Measurements from ENCODE around the gene RABGAP1.

RABGAP1 gene

GRCh38 chr9:122930541-122931225 lies 10.1 kb upstream of the RABGAP1 start:
- ChIA-PET POLR2A (interaction anchor here (1.1 to 1.6 kb wide), 3 partner anchors 10 to 18 kb away, joined by 4 to 8 read pairs (median 5); partner anchors contain the start of genes RABGAP1 and ZBTB6), CTCF (interaction anchor here (1.1 to 2.6 kb wide), 7 partner anchors 10 to 424 kb away, joined by 3 to 11 read pairs (median 5); partner anchors contain the start of genes RABGAP1 and ZBTB6)
- no peak for DNase-seq (ENCODE audit: extremely low spot score)
- no peak for TF ChIP-seq CTCF (IDR thresholded peaks at IDR 0.05; ENCODE audit: control extremely low read depth, extremely low read depth, low read depth, missing control alignments)

- ChIA-PET POLR2A (interaction anchor here (1.2 to 1.6 kb wide), 2 partner anchors 10 to 19 kb away, joined by 4 to 8 read pairs; partner anchors contain the start of genes RABGAP1 and ZBTB6), CTCF (interaction anchor here (1.5 to 1.6 kb wide), 2 partner anchors 9 to 15 kb away, joined by 3 to 4 read pairs; partner anchors contain the start of gene RABGAP1)
- DNase-seq (ENCODE audit: extremely low spot score), result peak; percentile 95
- no peak for TF ChIP-seq CTCF (IDR thresholded peaks at IDR 0.05; ENCODE audit: control extremely low read depth, extremely low read depth, low read depth, missing control alignments)
Measured at GRCh38 chr9:122931226-122932121, 9.3 kb upstream of the RABGAP1 start, which contains the start of gene ZBTB26. ZBTB26 (minus strand) TSS chr9:122931512; CDS start chr9:122919934, 11,578 bp downstream.

- no peak for TF ChIP-seq CTCF (IDR thresholded peaks at IDR 0.05; ENCODE audit: control extremely low read depth, extremely low read depth, low read depth, missing control alignments)
- ChIA-PET POLR2A (no interaction called here), CTCF (interaction anchor here (0.7 kb wide), 1 partner anchor 9 kb away, joined by 3 read pairs; no protein-coding TSS in a partner anchor)
- DNase-seq (ENCODE audit: extremely low spot score), result no peak
Measured at GRCh38 chr9:122936464-122936863, 4.4 kb upstream of the RABGAP1 start.

- DNase-seq (ENCODE audit: extremely low spot score), result no peak
- CTCF ChIA-PET, result interaction anchor here (0.7 kb wide), 1 partner anchor 9 kb away, joined by 3 read pairs; no protein-coding TSS in a partner anchor
Measured at GRCh38 chr9:122936883-122937282, 3.9 kb upstream of the RABGAP1 start.

GRCh38 chr9:122939601-122940000 lies 1.2 kb upstream of the RABGAP1 start:
- no peak for TF ChIP-seq CTCF (IDR thresholded peaks at IDR 0.05; ENCODE audit: control extremely low read depth, extremely low read depth, low read depth, missing control alignments)
- no peak for DNase-seq (ENCODE audit: extremely low spot score)
- POLR2A ChIA-PET, result no interaction called here
- CTCF ChIA-PET, result interaction anchor here (1.4 kb wide), 1 partner anchor 10 kb away, joined by 5 read pairs; no protein-coding TSS in a partner anchor

More at GRCh38 chr9:122936883-122937282, 3.9 kb upstream of the RABGAP1 start:
- POLR2A ChIA-PET, result no interaction called here
- TF ChIP-seq CTCF (IDR thresholded peaks at IDR 0.05; ENCODE audit: control extremely low read depth, extremely low read depth, low read depth, missing control alignments), result no peak

GRCh38 chr9:122940454-122940748 lies 419 bp upstream of the RABGAP1 start:
- no peak for TF ChIP-seq CTCF (IDR thresholded peaks at IDR 0.05; ENCODE audit: control extremely low read depth, extremely low read depth, low read depth, missing control alignments)
- no peak for DNase-seq (ENCODE audit: extremely low spot score)
- CTCF ChIA-PET, result interaction anchor here (1.1 to 1.4 kb wide), 3 partner anchors 9 to 65 kb away, joined by 4 to 5 read pairs (median 4); partner anchors contain the start of gene ZBTB26
- POLR2A ChIA-PET, result interaction anchor here (0.6 to 2.4 kb wide), 6 partner anchors 9 to 1277 kb away, joined by 3 to 8 read pairs (median 4); partner anchors contain the start of genes ZBTB26 and ZBTB6
